ENCODE measurements around the gene AVP.
"Not testable (repeated sequence)": the region's sequence is repeated elsewhere in the genome, so short reads cannot be mapped to it uniquely, and the experiment has no call there.

AVP gene

GRCh38 chr20:3082955-3083952 lies 1.3 kb downstream of the AVP start:
- DNase-seq, result no peak

DNA sequence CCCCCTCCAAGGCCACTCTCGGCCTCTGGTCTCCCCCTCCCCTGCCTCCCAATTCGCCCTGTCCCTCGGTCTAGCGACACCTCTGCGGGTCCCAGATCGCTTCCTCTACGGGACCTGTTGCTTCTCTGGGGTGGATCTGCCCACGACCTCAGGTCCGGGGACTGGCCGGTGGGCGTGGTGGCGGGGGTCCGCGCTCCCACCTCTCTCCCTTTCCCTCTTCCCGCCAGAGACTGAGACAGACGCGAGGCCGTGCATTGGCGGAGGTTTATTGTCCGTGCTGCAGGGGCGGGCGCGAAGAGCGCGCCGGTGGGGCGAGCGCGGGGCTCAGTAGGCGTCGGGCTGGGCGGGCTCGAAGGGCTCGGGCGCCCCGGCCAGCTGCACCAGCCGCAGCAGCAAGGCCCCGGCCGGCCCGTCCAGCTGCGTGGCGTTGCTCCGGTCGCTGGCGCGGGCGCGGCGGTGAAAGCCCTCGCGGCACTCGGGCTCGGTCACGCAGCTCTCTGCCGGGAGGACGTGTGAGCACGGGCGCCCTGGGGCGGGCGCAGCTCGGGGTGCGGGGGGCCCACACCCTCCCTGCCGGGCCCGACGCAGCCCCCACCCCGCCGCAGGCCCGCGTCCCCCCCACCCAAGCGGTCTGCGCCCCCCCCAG lies 2.1 kb downstream of the AVP start:
- no peak for DNase-seq

DNA sequence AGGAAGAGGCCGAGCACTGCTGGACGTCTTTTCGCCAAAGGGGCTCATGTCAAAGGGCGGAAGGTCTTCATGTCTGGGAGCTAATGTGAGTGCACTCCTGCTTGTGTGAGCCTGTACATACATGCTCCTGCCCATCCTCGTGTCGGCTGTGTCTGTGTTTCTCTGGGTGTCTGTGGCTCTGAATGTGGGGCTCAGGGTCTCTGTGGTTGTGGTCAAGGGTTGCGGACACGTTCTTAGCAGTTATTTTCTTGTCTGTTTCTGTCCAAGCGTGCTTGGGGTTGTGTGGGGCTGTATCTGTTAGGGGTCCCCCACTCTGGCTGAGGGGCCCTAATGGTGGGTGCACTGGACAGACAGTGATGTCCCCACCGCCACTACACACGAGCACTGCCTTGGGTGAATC lies 2.9 kb downstream of the AVP start:
- DNase-seq, result no peak

DNA sequence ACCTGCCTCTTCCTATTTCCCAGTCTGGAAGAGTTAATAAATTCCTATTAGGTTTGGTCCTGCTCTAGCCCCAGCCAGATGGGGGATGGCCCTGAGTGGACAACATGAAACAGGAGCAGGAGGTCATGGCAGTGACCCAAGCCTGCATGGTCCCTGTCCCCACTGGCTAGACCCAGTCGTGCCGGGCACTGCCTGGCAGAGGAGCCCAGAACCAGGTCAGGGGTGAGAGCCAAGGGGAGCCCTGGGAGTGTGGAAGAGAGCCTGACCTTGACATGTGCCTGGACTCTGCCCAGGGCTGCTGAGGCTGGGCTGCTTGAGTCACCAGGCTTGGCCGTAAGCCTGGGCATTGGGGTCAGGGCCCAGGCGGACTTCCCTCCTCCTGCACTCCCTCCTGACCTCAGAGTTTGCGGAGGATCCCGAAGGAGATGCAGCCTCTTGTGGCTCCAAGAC lies 3.6 kb downstream of the AVP start:
- DNase-seq, result peak; percentile 8

GRCh38 chr20:3077618-3078134 lies 6.8 kb downstream of the AVP start:
- no peak for DNase-seq

GRCh38 chr20:3075315-3075714 lies 9.2 kb downstream of the AVP start:
- not testable (repeated sequence) for DNase-seq

DNA sequence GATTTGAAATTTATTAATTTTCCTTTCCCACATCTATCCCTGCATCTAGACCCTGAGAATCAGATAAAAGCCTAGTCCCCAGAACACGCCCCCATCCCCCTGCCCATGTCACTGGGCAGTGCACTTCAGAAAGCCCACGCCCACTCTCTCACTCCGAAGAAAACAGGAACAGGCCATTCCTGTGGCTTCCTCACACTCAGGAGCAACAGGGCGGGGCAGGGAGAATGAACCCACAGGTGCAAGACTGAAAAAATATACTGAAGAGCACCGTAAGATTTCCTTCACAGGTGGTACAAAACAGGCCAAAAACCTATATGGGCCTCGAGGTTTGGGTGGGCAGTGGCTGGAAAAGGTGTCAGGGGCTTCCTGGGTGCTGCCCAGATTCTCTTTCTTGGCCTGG lies 9.7 kb downstream of the AVP start:
- no peak for DNase-seq

GRCh38 chr20:3073251-3073643 lies 11.3 kb downstream of the AVP start:
- not testable (repeated sequence) for DNase-seq

DNA sequence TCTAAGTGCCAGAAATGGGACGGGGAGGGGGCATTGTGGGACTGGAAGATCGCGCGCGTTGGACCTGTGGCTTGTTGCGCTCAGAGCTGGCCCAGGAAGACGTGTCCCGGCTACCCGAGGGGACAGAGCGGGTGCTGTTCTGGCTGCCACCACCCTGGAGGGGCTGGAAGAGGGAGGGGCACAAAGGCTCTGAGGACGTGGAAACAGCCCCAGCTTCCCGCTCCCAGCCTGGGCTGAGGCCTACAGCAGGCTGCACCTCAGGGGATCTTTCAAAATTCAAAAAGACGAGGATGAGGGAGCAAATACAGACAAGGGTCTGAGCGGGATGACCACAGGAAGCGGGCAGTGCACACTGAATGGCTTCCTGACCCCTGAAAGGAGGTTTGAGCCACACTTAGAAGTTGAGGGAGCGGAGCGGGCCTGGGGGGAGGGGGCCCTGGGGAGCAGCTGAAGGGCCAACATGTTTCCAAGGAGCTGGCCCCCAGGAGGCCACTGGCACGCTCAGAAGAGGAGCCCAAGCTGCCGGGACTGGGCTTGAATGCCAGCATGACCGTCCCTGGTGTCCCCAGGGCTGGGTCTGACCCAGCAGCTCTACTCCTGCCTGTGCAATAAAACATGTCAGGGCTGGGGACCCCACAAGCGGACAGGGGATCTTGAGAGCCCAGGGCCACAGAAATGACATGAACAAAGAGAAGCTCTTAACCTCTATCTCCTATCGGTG lies 11.8 kb downstream of the AVP start:
- DNase-seq, result no peak

- DNase-seq, result no peak
These were observed 12.7 kb downstream of the AVP start, which contains the start of gene OXT for GRCh38 chr20:3071610-3072529. OXT (plus strand) TSS chr20:3071620; CDS start chr20:3071656, 36 bp downstream.

- DNase-seq, result no peak
These were observed 13.3 kb downstream of the AVP start for GRCh38 chr20:3071266-3071609.

GRCh38 chr20:3070725-3071124 lies 13.8 kb downstream of the AVP start:
- DNase-seq, result no peak

GRCh38 chr20:3068986-3069900 lies 15.3 kb downstream of the AVP start:
- DNase-seq, result no peak

GRCh38 chr20:3068075-3068474 lies 16.4 kb downstream of the AVP start:
- no peak for DNase-seq

GRCh38 chr20:3067139-3068014 lies 17.1 kb downstream of the AVP start:
- DNase-seq, result no peak

DNA sequence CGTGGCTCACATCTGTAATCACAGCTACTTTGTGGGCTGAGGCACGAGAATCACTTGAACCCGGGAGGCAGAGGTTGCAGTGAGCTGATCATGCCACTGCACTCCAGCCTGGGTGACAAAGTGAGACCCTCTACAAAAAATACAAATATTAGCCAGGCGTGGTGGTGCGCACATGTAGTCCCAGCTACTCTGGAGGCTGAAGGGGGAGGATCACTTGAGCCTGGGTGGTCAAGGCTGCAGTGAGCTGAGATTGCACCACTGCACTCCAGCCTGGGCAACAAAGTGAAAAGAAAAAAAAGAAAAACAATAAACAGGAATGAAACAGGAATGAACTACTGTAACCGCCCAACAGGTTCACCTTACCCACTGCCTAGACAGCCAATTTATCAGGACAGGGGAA lies 20.4 kb downstream of the AVP start:
- DNase-seq, result not testable (repeated sequence)

DNA sequence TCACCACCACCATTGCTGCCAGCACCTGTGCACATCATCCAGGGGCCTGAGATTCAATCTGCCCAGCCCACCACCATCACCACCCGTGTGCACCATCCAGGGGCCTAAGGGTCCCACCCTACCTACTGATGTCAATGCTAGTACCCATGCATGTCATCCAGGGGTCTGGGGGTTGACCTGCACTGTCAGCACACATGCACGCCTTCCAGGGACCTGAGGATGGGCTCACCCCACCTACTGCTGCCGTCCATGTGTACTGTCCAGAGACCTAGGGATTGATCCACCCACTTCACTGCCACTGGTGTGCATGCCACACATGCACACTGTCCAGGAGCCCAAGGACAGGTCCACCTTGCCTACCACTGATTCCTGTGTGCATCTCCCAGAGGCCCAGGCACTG lies 25.0 kb downstream of the AVP start:
- DNase-seq, result no peak

GRCh38 chr20:3051385-3052019 lies 33.0 kb downstream of the AVP start:
- DNase-seq, result no peak
